ENCODE results near the gene TWIST1.

The TWIST1 gene

GRCh38 chr7:19066170-19066569 lies 51.3 kb downstream of the TWIST1 start:
- Histone ChIP-seq H3K4me3 (ENCODE audit: low read depth in 1 of 2, low read length in 2 of 2) (no peak overlapping the region), H3K36me3 (ENCODE audit: control insufficient read depth in 1 of 2, insufficient read depth in 2 of 2, low read length in 2 of 2) (no peaks in the 10 kb centered on the region), H3K27ac (ENCODE audit: low read depth, low read length) (no peak overlapping the region), H3K4me1 (ENCODE audit: control insufficient read depth in 1 of 2, insufficient read depth in 2 of 2, low read length in 2 of 2) (no peaks in the 10 kb centered on the region), H3K9ac (ENCODE audit: low read depth in 1 of 2, low read length in 2 of 2) (no peak overlapping the region), H3K9me3 (ENCODE audit: control insufficient read depth in 1 of 2, low read length in 2 of 2) (no peaks in the 10 kb centered on the region), H3K27me3 (ENCODE audit: control insufficient read depth in 1 of 2, insufficient read depth in 2 of 2, low read length in 2 of 2) (no peaks in the 10 kb centered on the region)

Data from duodenal mucosa (tissue), 2 donors.